Ammon's horn (tissue), 1 donor: ENCODE data around the gene PTPN11.
"Not testable (repeated sequence)": the region's sequence is repeated elsewhere in the genome, so short reads cannot be mapped to it uniquely, and the experiment has no call there.

Source experiments
- DNase-seq: peaks from one replicate; pipeline ENCODE4 v3.0.0-alpha.2; 2016; ENCODE audit warnings: low spot score

The PTPN11 gene

GRCh38 chr12:112418608-112419296 lies at the start of gene PTPN11:
Gene PTPN11, plus strand, starts transcription at chr12:112418947. Its CDS starts 165 bp downstream, at chr12:112419112.
- DNase-seq = peak; percentile 90

- DNase-seq = no peak
Measured at GRCh38 chr12:112370199-112370598, 48.5 kb upstream of the PTPN11 start.

DNA sequence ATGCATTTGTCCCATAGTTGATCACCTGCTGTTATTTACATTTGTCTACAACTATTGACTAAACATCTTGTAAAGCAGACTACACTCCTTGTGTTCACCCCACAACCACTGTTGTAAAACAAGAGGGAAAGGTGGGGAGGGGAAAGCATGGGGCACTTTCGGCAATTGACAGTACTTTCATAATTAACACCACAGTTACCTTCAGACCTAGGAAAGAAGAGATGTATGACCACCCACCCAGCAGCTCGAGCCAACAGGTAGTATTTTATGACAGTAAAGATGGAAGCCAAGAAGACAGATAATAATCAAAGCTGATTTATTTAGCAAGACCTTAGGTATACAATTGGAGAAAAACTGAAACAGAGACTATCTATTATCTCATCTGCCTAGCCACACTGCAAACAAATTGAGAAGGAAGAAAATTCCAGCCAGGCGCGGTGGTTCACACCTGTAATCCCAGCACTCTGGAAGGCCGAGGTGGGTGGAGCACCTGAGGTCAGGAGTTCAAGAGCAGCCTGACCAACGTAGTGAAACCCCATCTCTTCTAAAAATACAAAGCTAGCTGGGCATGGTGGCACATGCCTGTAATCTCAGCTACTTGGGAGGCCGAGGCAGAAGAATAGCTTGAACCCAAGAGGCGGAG lies 47.8 kb upstream of the PTPN11 start:
- DNase-seq = no peak

GRCh38 chr12:112374166-112374740 lies 44.5 kb upstream of the PTPN11 start:
- no peak for DNase-seq

GRCh38 chr12:112375105-112375504 lies 43.6 kb upstream of the PTPN11 start:
- DNase-seq = no peak

DNA sequence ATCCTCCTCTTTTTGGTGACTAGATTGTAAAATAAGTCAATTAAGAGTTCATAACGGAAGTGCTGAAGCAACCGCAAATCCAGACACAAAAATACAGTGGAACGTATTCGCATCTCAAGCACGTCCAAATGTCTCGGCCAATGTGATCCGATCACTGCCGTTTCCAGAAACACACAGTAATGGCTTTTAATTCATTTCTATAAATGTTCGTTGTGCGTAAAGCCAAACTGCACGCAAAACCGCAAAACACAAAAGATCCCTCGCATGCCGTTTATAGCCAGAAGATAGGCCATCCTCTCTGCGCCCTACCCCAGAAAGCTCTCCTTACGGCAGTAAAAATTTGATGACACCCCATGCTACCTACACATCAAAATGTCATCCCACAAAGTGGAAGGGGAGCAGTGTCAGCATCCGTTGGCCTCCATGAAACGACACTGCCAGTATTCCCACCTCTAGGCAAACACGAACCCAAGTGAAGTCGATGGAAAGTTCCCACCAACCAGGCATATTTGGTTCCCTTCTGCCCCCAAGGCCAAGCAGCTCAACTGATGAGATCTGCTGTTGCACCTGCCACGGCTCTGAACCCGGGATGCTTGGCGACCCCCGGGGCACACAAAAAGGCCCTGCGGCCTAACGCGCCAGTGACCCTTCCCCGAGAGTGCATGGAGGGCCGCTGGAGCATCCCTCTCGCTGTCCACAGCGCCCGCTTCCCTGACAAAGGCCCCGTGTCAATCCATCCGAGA lies 37.9 kb upstream of the PTPN11 start:
- DNase-seq = peak; percentile 30

GRCh38 chr12:112381406-112381882 lies 37.3 kb upstream of the PTPN11 start:
- no peak for DNase-seq

DNA sequence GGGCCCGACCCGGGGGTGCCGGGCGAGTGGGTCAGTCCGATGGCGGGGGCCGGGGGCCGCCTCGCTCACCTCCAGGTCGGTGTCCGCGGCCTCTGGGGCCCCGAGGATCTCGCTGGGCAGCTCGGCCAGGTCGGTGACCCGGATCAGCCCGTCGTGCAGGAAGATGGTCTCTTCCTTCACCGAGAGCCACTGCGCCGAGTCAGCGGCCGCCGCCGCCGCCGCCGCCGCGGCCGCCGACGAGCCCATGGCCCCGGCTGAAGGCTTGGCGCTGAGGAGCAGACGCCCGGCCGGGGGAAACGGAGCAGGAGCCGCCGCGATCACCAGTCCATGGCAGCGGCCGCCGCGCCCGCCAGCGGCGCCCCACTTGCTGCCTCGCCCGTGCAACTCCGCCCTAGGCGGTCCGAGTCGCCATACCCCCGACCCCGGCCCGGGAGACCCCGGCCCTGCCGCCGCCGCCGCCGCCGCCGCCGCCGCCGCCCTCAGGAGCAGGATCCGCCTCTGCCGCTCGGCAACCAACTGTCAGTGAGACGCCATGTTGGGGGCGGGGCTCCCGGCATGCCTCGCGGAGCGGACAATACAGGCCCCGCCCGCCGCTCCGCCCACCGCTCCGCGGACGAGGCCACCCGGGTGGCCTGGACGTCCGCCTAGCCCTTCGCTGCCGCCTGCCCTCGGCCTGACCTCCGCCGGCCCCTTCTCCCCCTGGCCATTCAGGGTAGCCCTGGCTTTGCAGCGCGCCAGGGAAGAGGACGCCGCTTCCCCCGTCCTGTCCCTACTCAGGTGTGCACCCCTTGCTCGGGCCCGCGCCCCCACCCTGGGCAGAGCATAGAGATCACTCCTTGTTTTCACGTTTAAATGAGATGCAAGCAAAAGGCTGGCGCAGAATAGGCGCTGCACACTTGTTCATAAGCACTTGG lies 36.6 kb upstream of the PTPN11 start, which contains the start of gene HECTD4:
Gene HECTD4 (minus strand): TSS at position 549 of the 914 bp plus-strand sequence. CDS start 303 bp downstream, at position 246.
- DNase-seq = peak; percentile 93

DNA sequence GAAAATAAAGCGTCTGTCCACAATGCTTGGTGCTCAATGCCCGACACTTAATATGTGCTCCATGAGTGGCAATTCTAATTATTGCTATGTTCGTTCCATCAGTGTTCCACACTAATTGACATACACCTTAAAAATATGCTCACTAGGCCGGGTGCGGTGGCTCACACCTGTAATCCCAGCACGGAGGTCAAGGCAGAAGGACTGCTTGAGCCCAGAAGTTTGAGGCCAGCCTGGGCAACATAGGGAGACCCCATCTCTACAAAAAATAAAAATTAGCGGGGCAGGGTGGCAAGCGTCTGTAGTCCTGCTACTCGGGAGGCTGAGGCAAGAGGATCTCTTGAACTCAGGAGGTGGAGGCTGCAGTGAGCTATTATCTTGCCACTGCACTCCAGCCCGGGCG lies 35.9 kb upstream of the PTPN11 start:
- DNase-seq = no peak

GRCh38 chr12:112386726-112387125 lies 32.0 kb upstream of the PTPN11 start:
- no peak for DNase-seq

GRCh38 chr12:112389228-112389627 lies 29.5 kb upstream of the PTPN11 start:
- no peak for DNase-seq

DNA sequence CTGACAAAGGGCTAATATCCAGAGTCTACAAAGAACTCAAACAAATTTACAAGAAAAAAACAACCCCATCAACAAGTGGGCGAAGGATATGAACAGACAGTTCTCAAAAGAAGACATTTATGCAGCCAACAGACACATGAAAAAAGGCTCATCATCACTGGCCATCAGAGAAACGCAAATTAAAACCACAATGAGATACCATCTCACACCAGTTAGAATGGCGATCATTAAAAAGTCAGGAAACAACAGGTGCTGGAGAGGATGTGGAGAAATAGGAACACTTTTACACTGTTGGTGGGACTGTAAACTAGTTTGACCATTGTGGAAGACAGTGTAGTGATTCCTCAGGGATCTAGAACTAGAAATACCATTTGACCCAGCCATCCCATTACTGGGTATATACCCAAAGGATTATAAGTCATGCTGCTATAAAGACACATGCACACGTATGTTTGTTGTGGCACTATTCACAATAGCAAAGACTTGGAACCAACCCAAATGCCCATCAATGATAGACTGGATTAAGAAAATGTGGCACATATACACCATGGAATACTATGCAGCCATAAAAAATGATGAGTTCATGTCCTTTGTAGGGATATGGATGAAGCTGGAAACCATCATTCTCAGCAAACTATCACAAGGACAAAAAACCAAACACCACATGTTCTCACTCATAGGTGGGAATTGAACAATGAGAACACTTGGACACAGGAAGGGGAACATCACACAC lies 28.7 kb upstream of the PTPN11 start:
- not testable (repeated sequence) for DNase-seq

- DNase-seq = no peak
Measured at GRCh38 chr12:112393328-112393727, 25.4 kb upstream of the PTPN11 start.

GRCh38 chr12:112401054-112401453 lies 17.7 kb upstream of the PTPN11 start:
- DNase-seq = no peak

DNA sequence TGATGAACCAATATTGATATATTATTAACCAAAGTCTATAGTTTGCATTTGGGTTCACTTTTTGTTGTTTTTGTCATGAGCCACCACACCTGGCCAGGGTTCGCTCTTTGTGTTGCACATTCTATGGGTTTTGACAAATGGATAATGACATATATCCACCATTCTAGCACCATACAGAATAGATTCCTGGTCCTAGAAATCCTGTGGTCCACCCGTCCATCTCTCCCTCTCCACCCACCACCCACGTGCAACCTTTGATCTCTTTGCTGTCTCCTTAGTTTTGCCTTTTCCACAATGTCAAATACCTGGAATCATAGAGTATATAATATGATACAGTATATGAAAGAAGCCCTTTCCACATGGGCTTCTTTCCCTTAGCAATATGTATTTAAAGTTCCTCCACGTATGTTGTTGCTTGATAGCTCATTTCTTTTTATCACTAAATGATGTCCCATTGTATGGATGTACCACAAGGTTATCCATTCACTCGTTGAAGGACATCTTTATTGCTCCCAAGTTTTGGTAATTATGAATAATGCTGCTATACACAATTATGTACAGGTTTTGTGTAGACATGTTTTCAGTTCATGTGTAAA lies 16.7 kb upstream of the PTPN11 start:
- no peak for DNase-seq

- no peak for DNase-seq
Measured at GRCh38 chr12:112406519-112407488, 11.9 kb upstream of the PTPN11 start.

- not testable (repeated sequence) for DNase-seq
Measured at GRCh38 chr12:112407683-112408082, 11.1 kb upstream of the PTPN11 start.

GRCh38 chr12:112408621-112409020 lies 10.1 kb upstream of the PTPN11 start:
- DNase-seq = no peak
